ENCODE data around the gene PPP6R2. TPM values are rescaled to one million over a fixed set of nuclear protein-coding genes. Genes with fewer than 3 reads are reported as not detected.

Gene PPP6R2
- total and polyA plus RNA-seq, 2 of the 8 experiments (the other 6 are each of a cell fraction or from before 2014, with no cell fraction given) = 25.0 to 32.2 TPM

- no peak overlapping the region for H2BK20ac ChIP-seq (ENCODE audit: low read length)
- H3K79me1 ChIP-seq (ENCODE audit: low read depth, low read length) = peaks cover 2% of the 10 kb centered on the region; the same call in 1 of the 2 replicates
- H3K14ac ChIP-seq (ENCODE audit: insufficient read length) = no peak overlapping the region
- H3K4me1 ChIP-seq (replicated peaks in 1 of 4; ENCODE audit: control insufficient read depth in 3 of 4, insufficient read depth in 4 of 4, low read length in 3 of 4) = peaks cover 0 to 13% (median 3%) of the 10 kb centered on the region in 4 experiments; a peak in 5 of 7 replicates
- H3K79me2 ChIP-seq (ENCODE audit: control insufficient read depth in 1 of 2, insufficient read depth in 2 of 2, low read length in 2 of 2) = no peaks in the 10 kb centered on the region
- TF ChIP-seq SIRT6 (IDR thresholded peaks at IDR 0.05; ENCODE audit: low read length) (no peak), JUN (IDR thresholded peaks at IDR 0.05; ENCODE audit: low read depth, low read length) (no peak)
- WGBS, 2 experiments (ENCODE audit: extremely low coverage in 1 of 2, insufficient coverage in 1 of 2, insufficient read length in 1 of 2, insufficient replicate concordance in 2 of 2, low coverage in 1 of 2, low lambda C conversion rate in 2 of 2, missing lambda C conversion rate in 1 of 2) = 69% methylated on average over 6 of the region's 6 CpGs; no CpG with 5 or more reads in 1 of the 2 experiments
- H4K5ac ChIP-seq (ENCODE audit: insufficient read length, low read depth, low read length) = no peak overlapping the region
- H3K56ac ChIP-seq (replicated peaks; ENCODE audit: insufficient read length, low read depth, low read length) = no peak overlapping the region
- H3K9ac ChIP-seq (replicated peaks in 1 of 4; ENCODE audit: extremely low read depth in 1 of 4, low read depth in 3 of 4, low read length in 3 of 4) = no peak overlapping the region
- FAIRE-seq (no peak), DNase-seq (ENCODE audit: low read depth in 1 of 2, low spot score in 2 of 2) (no peak)
- H3K23ac ChIP-seq (ENCODE audit: insufficient read length) = no peak overlapping the region
- H3K4me3 ChIP-seq (ENCODE audit: extremely low read depth in 1 of 4, insufficient read depth in 2 of 4, low read depth in 3 of 4, low read length in 4 of 4) = no peak overlapping the region
- H3K36me3 ChIP-seq (ENCODE audit: control insufficient read depth in 2 of 4, insufficient read depth in 4 of 4, low read length in 3 of 4) = peaks cover 3 to 7% (median 6%) of the 10 kb centered on the region in 4 experiments; a peak in 5 of 8 replicates
- H2BK15ac ChIP-seq (ENCODE audit: low read length) = no peak overlapping the region
- ChIA-PET POLR2A (ENCODE audit: partially characterized antibody) (interaction anchor here (0.6 kb wide), 1 partner anchor 484 kb away, joined by 3 read pairs; no protein-coding TSS in a partner anchor), CTCF (ENCODE audit: partially characterized antibody) (interaction anchor here (0.7 kb wide), 1 partner anchor 10 kb away, joined by 3 read pairs; no protein-coding TSS in a partner anchor)
- H3K18ac ChIP-seq (ENCODE audit: extremely low read depth, low read length) = no peak overlapping the region
- H2BK12ac ChIP-seq (ENCODE audit: low read depth, low read length) = no peak overlapping the region
- no peak overlapping the region for H3K4ac ChIP-seq (replicated peaks; ENCODE audit: insufficient read length, low read depth, low read length)
- H2AK5ac ChIP-seq (ENCODE audit: low read depth, low read length) = no peak overlapping the region
- no peaks in the 10 kb centered on the region for H3K27me3 ChIP-seq (replicated peaks in 1 of 4; ENCODE audit: control insufficient read depth in 3 of 4, extremely low read depth in 1 of 4, insufficient read depth in 3 of 4, low read length in 3 of 4)
- no peak overlapping the region for H4K8ac ChIP-seq (ENCODE audit: extremely low read depth, insufficient read depth, low read length)
- no peak overlapping the region for H3K27ac ChIP-seq (ENCODE audit: low read depth, low read length)
- peak overlapping the region; percentile 71; the same call in 1 of the 2 replicates for H2BK5ac ChIP-seq (ENCODE audit: low read depth, low read length)
- H3K23me2 ChIP-seq (ENCODE audit: low read depth, low read length) = no peaks in the 10 kb centered on the region
- peak overlapping the region in 1 of 2 experiments; percentile 17; a peak in 1 of 4 replicates for H3K4me2 ChIP-seq (ENCODE audit: insufficient read depth in 1 of 2, low read depth in 2 of 2, low read length in 2 of 2)
- H2BK120ac ChIP-seq (replicated peaks; ENCODE audit: low read depth, low read length) = no peak overlapping the region
- no peaks in the 10 kb centered on the region for H3K9me3 ChIP-seq (ENCODE audit: insufficient read depth in 2 of 2, low read depth in 1 of 2, low read length in 1 of 2)
- H2AFZ ChIP-seq (ENCODE audit: low read length) = no peak overlapping the region
- H4K91ac ChIP-seq (replicated peaks; ENCODE audit: insufficient read length, low read length) = no peak overlapping the region
- peaks cover 3 to 7% of the 10 kb centered on the region in 2 experiments for H4K20me1 ChIP-seq (replicated peaks in 1 of 2; ENCODE audit: control insufficient read depth in 1 of 2, insufficient read depth in 2 of 2, low read length in 2 of 2)
Observed at GRCh38 chr22:50396751-50397370, 53.7 kb downstream of the PPP6R2 start.
